HG02588 (cell line): ENCODE data around the gene ACSM6.

Source experiments
- ATAC-seq: cut with Tn5 transposase; IDR thresholded peaks from one replicate; pipeline ENCODE4 v1.9.1; 2021; ENCODE audit warnings: mild to moderate bottlenecking, moderate library complexity; ENCODE audit not compliant: unreplicated experiment

The ACSM6 gene

DNA sequence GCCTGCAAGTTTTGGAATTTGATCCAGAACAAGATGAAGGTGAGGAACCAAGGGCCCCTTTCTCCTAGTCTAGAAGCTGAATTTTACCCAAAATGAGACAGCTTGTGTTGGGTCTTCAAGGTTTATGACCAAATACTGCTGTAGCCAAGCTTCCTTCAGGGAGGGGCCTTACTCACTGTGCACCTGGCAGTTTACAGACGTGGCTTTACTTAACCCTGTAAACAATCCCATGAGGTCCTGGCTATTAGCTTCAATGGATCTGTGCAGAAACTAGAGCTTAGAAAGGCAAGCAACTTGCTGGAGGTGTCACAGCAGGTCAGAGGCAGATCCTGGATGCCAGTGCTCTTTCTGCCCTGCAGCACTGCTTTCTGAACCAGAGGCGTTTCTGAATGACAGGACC, 50.1 kb downstream of the ACSM6 start:
- no peak for ATAC-seq

DNA sequence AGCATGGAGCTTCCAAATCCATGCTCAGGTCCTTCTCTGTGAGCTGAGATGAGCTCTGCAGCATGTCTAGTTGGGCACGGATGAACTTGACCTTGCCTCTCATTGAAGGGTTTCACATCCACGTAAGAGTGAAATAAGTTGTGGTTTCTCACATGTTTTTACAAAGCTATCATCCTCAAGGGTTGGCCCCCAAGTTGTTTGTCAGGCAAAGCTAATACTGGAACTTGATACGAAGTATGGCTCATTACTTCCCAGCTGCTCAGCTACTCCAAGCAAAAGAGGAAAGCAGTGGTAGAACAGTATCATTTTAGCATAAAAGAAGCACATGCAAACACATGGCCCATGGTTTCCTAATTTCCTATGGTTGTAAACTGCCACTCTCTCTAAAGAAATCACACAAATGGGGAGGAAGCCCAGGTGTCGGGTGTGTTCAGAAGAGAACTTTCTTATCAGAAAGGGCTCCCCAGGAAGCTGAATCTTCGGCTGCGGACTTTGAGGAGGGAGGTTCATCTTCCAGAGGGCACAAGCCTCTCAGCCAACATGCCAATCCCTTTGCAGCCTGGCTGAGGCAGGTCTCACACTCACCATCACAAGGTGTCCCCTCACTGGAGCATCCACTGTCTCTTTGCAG, 51.5 kb downstream of the ACSM6 start:
- ATAC-seq: peak; percentile 91

DNA sequence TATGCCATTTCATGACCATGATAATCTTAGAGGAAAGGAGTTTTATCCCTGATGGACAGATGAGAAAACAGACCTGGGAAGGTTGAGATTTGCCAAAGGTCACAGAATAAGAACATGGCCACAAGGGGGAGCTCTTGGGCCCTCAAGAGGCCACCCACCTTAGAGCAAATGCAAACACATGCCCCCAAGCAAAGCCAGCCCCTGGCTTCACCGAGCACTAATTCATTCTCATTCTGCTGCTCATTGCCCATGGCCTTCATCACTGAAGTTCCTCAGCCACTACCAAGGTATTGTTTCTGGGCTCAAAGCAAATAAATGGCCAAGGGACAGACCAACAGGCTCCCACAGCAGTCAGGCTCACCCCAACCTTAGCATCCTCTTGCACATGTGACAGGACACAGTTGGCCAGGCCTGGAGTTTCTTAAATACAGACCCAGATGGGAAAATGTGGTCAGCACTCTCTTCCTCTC, 52.6 kb downstream of the ACSM6 start:
- no peak for ATAC-seq

GRCh38 chr10:95247200-95247880, 53.3 kb downstream of the ACSM6 start:
- no peak for ATAC-seq

DNA sequence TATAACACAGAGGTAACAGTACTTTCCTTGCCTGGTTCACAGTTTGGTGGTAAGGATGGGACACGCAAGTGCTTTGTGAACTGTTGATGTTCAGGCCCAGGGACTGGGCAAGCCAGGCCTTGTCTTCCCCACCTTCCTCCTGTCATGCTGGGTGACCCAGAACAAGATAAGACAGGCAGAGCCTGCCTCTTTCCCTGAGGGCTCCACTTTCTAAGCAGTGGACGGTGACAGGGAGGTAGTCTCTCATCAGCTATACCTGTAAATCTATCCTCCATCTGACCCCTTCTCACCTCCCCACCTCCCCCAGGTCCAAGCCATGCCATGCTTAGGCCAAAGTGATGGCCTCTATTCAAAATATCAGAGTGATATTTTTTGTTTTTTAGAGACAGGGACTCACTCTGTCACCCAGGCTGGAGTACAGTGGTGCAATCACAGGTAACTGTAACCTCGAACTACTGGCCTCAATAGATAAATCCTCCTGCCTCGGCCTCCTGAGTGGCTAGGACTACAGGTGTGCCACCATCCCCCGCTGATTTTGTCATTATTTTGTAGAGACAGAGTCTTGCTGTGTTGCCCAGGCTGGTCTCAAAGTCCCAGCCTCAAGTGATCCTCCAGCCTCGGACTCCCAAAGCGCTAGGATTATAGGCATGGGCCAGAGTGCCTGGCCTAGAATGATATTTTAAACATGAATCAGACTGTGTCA, 54.0 kb downstream of the ACSM6 start:
- ATAC-seq: no peak

DNA sequence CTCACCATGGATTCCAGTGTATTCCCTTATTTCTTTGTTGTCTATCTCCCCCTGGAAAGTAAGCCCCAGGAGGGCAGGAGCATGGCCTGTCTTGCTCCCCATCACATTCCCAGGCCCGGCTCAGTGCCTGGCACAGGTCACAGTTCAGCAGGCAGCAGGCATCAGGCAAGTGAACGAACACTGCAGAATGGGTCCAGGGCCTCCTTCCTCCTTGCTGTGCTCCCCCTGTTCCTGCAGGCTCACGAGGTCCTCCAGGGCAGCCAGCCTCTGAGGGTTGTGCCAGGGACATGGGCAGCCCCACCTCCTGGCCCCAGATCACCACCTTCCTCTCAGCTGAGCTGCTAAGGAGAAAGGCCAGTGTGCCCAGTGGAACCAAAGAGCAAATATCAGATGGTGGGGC, 55.0 kb downstream of the ACSM6 start:
- no peak for ATAC-seq

DNA sequence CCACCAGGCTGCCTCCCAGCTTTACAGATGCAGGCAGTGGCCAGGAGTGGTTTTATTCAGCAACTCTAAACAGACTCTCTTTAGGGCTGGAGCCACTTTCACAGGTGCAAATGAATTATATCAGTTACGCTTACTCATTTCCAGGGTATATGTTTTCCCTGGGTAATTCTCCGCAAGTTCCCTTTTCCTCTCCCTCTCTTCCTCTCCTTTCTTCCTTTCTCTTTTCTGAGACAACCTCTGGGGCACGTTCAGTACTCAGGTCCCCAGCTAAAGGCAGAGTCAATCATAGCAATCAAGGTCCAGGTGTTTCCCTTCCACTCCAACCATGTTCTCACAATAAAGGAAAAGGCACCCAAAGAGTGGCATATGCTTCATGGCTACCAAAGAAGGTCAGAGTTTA, 55.4 kb downstream of the ACSM6 start:
- no peak for ATAC-seq

DNA sequence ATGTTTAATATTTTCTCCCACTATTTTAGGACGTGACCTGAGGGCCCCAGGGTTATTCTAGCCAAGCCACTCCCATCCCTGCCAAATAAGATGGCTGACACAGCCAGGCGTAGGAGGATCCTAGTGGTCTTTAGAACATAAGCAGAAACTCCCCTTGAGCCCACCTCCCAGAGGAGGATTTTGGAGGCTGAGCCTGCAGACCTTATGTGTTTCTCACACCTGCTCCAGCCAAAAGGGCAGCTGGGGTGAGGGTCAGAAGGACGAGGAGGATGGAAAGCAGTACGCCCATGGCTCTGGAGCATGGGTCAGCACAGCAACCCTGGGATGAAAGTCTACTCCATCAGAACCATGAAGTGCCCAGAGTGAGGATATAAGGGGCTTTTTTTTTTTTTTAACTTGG, 56.8 kb downstream of the ACSM6 start:
- no peak for ATAC-seq

DNA sequence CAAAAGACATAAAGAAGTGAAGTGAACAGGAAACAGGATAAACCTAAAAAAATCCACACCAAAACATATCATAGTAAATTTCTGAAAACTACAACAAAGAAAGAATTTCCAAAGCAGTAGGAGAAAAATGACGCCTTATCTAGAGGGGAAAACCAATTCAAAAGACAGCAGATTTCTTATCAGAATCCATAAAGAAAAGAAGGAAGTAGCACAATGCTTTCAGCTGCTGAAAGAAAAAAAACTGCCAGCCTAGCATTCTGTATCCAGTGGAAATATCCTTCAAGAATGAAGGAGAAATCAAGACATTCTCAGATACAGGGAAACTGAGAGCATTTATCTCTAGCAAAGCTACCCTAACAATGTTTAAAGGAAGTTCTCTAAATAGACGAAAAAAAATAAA, 59.0 kb downstream of the ACSM6 start:
- ATAC-seq: no peak

- no peak for ATAC-seq
Measured at GRCh38 chr10:95253686-95254085, 59.6 kb downstream of the ACSM6 start.

GRCh38 chr10:95254629-95255028, 60.6 kb downstream of the ACSM6 start:
- ATAC-seq: no peak

- no peak for ATAC-seq
Measured at GRCh38 chr10:95256268-95256667, 62.2 kb downstream of the ACSM6 start.

GRCh38 chr10:95257849-95258248, 63.8 kb downstream of the ACSM6 start:
- ATAC-seq: no peak

- ATAC-seq: peak; percentile 84
Measured at GRCh38 chr10:95260397-95260881, 66.4 kb downstream of the ACSM6 start.

DNA sequence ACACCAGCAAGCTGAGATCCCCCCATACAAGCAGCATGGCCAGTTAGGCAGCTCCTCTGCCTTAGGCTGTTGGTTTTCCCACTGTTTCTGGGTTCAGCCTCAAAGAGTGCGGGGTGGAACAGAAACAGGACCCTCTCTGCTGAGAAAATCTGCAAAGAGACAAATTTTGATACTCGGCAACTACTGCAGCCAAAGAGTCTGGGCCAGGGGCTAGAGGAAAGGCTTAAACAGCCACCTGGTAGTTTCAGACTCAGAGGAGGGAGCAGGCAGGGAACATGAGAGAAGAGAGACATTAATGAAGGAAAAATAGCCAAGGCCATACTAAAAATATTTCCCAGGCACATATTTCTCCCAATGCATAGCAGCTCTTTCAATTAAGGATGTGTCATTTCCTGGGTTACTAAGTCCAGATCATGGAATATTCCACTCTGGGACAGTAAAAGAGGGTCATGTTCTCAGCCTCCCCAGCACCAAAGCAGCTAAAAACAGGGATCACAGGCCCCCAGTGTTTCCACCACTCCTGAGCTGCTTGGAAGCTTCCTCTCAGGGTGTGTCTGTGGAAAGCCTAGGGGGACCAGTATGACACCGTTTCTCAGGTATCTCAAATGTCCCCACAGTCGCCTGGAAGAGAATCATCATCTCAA, 67.0 kb downstream of the ACSM6 start:
- no peak for ATAC-seq

GRCh38 chr10:95261926-95262325, 67.9 kb downstream of the ACSM6 start:
- no peak for ATAC-seq

DNA sequence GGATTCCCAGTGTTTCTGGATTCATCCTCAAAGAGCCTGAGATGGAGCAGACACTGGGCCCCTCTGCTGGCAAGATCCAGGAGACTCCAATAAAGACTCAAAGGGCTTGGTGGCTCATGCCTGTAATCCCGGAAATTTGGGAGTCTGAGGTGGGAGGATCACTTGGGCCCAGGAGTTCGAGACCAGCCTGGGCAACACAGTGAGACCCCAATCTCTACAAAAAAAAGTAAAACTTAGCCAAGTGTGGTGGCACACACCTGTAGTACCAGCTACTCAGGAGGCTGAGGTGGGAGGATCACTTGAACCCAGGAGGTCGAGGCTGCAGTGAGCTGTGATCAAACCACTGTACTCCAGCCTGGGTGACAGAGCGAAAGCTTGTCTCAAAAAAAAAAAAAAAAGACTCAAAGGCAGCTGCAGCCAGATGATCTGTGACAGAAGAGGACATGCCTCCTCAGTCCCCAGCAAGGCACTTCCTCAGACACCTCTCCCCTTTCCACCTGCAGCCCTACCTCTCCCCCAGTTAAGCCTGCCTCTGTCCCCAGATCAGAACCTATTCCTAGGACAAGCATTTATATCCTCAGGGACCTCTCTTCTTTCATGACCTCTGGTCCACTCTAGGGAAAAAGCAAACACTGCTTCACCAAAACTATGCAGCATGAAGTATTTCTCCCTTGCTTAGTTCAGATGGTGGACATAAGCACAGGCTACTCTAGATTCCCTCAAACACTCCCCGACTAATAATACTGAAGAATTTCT, 68.9 kb downstream of the ACSM6 start:
- ATAC-seq: no peak

DNA sequence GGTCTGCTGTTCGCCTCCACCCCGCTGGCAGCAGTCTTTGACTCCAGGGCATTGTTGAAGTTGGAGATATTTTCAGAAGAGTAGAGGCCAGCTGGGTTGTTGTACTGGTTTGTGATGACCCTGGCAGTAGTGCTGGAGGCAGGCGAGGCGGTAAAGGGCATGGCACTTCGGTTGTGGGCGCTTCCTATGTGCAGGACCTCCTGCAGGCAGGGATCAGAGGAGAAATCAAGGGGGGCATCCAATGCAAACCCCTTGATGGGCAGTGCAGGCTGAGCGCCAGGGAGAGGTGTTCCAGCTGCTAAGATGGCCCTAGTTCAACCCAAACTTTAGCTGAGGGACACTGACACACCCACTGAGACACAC, 69.8 kb downstream of the ACSM6 start:
- no peak for ATAC-seq

DNA sequence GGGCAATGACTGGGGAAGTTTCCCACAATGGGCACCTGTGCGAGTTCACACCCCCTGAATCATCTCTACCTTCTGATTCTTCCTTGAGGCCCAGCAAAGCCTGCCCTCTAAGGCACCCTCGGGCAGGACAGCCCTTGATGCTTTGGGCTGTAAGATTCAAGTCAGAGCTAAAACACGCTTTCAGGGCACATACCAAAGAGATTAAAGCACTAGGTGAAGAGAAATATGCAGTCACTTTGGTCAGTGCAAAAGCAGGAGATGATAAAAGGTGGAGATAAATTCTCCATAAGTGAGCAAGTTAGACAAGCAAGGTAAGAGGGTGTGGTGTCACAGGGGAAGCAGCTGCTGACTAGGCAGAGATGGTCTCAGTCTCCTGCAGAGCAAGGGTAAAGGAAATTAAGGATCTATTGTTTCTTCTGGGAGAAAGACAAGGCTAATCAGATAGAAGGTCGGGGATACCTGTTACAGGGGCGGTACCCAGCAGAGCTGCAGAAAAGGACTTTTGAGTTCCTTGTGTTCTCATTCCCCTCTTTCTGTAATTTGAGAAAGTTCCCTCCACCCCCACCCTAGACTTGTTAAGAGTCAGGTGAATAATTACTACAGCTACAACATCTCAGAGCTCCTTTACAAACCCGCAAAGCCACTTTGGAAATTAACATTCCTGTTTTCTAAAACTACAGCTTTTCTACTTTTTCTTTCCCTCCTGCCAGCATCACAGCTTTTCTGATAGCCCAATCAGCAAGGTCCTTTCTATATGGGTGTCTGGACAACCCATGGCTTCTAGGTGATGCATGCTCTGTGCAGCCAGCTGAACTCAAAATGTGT, 70.4 kb downstream of the ACSM6 start:
- no peak for ATAC-seq

DNA sequence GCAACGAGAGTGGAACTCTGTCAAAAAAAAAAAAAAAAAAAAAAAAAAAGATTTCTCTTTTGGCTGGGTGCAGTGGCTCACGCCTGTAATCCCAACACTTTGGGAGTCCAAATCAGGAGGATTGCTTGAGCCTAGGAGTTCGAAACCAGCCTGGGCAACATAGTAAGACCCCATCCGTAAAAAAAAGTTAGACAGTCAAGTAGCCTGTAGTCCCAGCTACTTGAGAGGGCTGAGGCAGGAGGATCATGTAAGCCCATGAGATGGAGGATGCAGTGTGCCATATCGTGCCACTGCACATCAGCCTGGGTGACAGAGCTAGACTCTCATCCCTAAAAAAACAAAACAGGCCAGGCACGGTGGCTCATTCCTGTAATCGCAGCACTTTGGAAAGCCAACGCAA, 71.5 kb downstream of the ACSM6 start:
- ATAC-seq: no peak
